NAMALWA (cell line): ENCODE measurements around the gene NUDT21.
"Not testable (repeated sequence)": the region's sequence is repeated elsewhere in the genome, so short reads cannot be mapped to it uniquely, and the experiment has no call there.

Source experiments
- DNase-seq: peaks from one replicate; pipeline ENCODE4 v3.0.0-alpha.2; 2015; ENCODE audit warnings: low spot score

NUDT21 gene

GRCh38 chr16:56450986-56451752 is at the start of gene NUDT21, which contains the start of gene OGFOD1:
Gene NUDT21, minus strand, starts transcription at chr16:56451332. Its CDS starts 130 bp downstream, at chr16:56451202.
Gene OGFOD1, plus strand, starts transcription at chr16:56451554. Its CDS starts 59 bp downstream, at chr16:56451613.
- peak; percentile 99 for DNase-seq

DNA sequence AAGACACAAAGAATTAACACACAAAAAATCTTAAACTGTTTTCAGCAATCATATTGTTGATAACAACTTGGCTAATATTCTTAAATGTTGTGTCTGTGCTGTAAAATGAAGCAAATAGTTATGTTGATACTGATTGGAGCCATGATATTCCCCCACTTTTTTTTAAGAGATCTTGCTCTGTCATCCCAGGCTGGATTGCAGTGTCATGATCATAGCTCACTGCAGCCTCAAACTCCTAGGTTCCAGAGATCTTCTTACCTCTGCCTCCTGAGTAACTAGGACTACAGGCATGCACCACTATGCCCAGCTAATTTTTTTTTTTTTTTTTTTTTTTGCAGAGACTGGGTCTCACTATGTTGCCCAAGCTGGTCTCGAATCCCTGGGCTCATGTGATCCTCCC is 42.7 kb upstream of the NUDT21 start:
- no peak for DNase-seq

DNA sequence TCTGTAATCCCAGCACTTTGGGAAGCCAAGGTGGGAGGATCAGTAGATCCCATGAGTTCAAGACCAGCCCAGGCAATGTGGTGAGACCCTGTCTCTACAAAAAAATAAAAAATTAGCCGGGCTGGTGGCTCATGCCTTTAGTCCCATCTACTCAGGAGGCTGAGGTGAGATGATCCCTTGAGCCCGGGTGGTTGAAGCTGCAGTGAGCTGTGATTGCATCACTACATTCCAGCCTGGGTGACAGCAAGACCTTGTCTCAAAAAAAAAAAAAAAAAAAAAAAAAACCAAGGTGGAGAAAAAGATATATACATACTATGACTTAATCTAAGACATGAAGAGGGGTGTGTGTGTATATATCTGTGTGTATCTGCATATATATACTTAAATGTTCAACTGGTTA is 42.0 kb upstream of the NUDT21 start:
- DNase-seq = no peak

DNA sequence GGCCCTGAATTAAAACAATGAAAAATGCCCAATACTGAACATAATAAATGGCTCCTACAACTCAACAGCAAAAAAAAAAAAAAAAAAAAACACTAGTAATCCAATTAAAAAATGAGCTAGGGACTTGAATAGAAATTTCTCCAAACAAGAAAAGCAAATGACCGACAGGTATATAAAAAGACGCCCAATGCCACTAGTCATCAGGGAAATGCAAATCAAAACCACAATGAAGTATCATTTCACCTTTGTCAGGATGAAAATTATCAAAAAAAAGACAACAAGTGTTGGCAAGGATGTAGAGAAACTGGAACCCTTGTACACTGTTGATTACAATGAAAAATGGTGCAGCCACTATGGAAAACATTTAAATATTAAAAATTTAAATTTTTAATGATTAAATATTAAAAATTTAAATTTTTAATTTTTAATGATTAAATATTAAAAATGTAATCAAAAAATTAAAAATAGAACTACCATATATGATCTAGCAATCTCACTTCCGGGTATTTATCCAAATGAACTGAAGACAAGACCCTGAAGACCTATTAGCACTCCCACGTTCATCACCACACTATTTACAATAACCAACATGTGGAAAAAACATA is 40.6 kb upstream of the NUDT21 start:
- DNase-seq = no peak

DNA sequence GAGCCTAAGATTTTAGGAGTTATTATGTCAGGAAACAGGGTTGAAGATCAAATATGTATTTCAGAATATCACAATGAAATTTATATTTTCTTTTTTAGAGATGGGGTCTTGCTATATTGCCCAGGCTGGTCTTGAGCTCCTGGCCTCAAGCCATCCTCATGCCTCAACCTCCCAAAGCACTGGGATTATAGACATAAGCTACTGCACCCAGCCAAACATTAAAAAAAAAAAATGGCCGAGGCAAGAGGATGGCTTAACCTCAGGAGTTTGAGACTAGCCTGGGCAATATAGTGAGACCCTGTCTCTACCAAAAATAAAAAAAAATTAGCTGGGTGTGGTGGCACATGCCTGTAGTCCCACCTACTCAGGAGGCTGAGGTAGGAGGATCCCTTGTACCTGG is 37.7 kb upstream of the NUDT21 start:
- DNase-seq = not testable (repeated sequence)

- DNase-seq = no peak
Observed at GRCh38 chr16:56488035-56488434, 36.9 kb upstream of the NUDT21 start.

DNA sequence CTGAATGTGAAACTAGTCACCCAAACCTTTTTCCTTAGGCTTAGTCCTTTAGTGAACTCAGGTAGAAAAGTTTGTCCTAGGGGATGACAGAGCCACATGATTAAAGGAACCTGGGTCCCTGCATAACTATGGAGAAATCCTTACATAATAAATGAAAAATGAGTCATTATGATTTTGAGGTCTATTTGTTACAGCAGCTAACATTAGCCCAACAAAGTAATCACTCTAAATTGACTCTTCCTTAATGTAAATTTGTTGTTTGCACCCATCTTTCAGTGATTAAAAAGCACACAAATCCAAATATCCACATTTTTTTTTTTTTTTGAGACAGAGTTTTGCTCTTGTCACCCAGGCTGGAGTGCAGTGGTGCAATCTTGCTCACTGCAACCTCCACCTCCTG is 32.3 kb upstream of the NUDT21 start:
- DNase-seq = no peak

GRCh38 chr16:56482683-56483236 is 31.6 kb upstream of the NUDT21 start:
- DNase-seq = no peak

DNA sequence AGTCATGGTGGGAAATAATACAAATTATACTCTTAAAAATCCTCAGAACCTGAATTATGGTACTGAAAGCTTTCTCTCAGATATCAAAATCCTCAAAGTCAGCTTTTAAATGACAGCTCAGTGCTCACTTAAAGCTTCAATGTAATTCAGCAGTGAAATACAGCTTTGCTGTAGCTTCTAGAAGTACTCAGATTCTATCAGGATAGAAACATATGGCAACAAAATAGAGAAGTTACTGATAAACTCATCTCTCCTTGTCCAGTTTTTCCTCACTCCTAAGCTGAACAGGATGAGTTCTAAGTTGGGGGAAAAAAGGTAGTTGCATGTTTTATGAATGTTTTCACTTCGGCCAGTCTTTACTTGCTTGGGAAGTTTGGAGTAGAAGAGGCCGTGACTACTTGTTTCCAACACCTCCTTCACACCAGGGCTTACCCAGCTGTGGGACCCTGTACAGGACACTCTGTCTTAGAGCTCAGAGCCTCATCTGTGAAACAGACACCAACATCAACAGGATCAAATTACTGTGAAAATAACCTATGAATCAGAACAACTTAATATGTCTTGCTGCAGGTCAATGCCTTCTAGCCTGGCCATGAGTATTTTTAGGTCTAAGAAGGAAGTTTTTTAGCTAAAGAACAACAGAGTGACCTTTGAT is 30.5 kb upstream of the NUDT21 start:
- no peak for DNase-seq

DNA sequence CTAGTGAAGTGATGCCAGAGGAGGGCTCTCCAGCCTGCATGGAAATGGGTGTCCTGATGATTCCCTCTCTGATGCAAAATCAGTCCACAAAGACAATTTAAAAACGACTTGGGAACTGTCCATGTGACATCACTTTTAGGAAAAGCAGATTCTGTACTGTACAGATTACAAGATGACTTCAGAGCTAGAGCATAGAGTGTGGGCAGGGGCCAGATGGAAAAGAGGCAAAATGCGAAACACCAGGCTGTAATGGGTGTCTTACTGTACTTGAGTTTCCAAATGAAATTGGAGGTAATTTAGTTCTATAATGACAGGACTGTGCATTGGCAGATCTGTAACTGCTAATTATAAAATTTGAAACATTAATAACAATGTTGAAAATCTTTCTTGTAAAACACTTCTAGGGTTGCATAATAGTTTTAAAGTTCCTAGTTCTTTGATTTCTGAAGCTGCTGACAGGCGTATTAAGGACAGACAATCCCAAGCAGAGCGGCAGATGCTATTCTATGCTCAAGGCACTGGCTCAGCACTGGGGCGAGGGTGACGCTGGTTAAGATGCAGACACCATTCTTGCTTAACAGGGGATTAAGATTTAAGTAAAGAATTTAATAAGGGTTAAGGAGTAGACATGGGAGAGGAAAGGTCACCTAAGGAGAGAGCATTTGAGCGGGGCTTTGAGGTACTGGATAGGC is 29.8 kb upstream of the NUDT21 start:
- DNase-seq = no peak

DNA sequence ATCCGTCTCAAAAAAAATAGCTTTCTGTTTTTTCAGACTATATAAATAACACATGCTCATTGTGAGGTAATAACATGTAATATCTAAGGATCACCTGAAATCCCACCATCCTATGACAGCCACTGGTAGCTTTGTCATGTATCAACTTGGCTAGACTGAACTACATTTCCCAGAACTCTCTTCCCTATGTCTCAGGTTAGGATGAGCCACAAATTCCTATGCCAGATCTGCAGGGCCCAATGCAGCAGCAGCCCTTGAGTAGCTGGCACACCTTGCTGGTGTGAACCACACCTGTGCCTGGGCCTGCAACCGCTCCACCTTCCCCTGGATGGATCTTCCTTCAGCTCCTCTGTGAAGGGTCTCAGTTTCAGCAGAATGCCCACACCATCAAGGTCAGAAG is 28.3 kb upstream of the NUDT21 start:
- DNase-seq = no peak

DNA sequence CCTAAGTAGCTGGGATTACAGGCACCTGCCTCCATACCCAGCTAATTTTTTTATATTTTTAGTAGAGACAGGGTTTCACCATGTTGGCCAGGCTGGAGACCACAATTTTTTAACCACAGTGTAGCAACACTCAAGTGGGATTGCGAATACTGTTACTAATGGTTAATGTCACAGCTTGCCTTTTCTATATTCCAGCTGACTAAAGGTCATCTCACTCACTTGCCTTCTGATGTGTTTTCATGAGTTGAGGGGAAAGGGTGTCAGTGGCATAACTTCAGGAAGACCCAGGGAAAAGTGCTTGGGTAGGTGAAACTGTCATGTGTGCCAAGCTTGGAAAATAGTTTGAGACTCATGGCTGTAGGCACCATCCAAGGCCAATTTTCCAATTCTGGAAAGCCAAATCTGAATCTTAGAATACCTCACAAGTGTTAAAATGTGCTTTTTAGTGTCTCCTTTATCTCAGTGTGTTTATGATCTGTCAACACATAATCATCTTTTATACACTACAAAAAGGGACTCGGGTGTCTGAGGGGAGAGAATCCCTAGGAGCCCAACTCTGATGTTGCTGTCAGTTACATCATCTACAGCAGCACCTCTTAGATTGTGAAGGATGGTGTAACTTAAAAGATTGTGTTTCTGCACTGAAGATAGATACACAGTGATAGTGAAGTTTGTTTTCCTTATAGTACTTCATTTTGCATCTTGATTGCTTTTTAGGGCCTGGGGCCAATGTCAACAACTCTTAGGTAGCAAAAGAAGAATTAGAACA is 27.3 kb upstream of the NUDT21 start:
- DNase-seq = no peak

DNA sequence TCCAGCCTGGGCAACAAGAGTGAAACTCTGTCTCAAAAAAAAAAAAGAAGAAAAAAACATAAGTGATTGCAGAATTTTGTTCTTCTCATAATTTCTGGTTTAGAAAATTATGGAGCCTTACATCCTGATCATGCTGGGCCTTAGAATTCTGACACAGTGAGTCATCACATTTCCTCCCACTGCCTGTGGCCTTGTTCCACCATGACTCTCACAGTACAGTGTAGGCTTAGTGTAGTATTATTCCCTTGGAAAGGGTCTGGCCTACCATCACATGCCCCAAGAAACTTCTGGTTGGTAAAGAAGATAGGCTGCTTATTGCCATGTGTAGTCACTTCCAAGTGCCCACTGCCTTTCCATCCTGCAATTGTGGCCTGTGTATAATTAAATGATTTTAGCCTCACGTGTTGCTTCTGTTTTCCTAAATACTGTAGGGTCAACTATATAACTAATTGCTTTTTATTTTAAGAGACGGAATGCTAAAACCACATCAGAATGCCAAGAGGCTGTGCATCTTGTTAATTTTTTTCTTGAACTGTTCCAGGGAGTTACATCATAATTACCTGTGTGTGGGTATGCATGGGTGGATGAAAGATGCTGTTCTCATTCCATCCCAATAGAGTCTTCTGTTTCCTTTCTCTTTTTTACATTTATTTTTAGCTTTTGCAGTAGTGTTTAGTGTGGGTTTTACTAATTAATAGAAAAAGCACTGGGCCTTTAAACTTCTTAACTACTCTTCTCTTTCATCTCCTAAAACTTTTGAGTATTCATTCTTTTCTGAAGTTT is 26.2 kb upstream of the NUDT21 start:
- DNase-seq = no peak

GRCh38 chr16:56475201-56475600 is 24.1 kb upstream of the NUDT21 start:
- no peak for DNase-seq

GRCh38 chr16:56470666-56471065 is 19.5 kb upstream of the NUDT21 start:
- no peak for DNase-seq

GRCh38 chr16:56470232-56470631 is 19.1 kb upstream of the NUDT21 start:
- DNase-seq = no peak

GRCh38 chr16:56469748-56470147 is 18.6 kb upstream of the NUDT21 start:
- no peak for DNase-seq

- DNase-seq = no peak
Observed at GRCh38 chr16:56468800-56469199, 17.7 kb upstream of the NUDT21 start.

DNA sequence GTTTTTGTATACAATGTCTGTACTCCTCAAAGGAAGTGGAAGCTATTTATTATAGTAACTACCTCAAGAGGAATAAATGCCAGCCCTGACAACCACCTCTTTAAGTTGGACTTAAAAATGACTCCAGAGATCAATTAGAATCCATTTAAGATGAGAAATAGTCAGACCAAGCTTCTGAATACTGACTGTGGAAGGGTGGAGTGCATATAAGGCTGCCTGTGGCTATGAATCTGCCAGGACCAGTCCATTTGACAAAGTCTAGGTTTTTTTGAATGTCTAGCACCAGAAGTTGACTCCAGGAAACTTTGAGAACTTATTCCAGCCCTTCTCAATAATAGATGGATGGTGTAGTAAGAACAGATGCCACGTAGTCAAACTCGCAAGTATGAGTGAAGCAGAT is 15.2 kb upstream of the NUDT21 start:
- DNase-seq = no peak

DNA sequence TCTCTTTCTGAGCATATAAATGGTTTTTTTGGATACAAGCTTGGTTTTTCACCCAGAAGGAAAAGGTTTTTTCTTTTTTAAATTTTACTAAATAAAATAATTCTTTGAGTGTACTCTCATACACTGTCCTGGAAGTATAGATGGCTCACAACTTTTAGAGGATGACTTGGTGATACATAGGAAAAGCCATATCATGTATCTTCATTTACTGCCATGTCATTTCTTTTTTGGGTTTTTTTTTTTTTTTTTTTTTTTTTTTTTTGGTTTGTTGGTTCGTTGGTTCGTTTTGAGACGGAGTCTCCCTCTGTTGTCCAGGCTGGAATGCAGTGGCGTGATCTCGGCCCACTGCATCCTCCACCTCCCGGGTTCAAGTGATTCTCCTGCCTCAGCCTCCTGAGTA is 12.0 kb upstream of the NUDT21 start:
- DNase-seq = no peak
